ENCODE results near the gene UBFD1.

UBFD1 gene

GRCh38 chr16:23554536-23554935, 3.0 kb upstream of the UBFD1 start:
- H3K4me3 ChIP-seq (ENCODE audit: low read length): no peak overlapping the region
- DNase-seq (ENCODE audit: low read depth): no peak
- no peak for TF ChIP-seq CTCF (IDR thresholded peaks at IDR 0.05; ENCODE audit: insufficient read depth, low read depth, low read length, missing control alignments)

- peak; percentile 37 for DNase-seq (ENCODE audit: low read depth)
- no peak for TF ChIP-seq CTCF (IDR thresholded peaks at IDR 0.05; ENCODE audit: insufficient read depth, low read depth, low read length, missing control alignments)
- peak overlapping the region; percentile 76 for H3K4me3 ChIP-seq (ENCODE audit: low read length)
These were observed 514 bp downstream of the UBFD1 start for GRCh38 chr16:23557779-23558702.

GRCh38 chr16:23561586-23561985, 4.1 kb downstream of the UBFD1 start:
- no peak for TF ChIP-seq CTCF (IDR thresholded peaks at IDR 0.05; ENCODE audit: insufficient read depth, low read depth, low read length, missing control alignments)
- H3K4me3 ChIP-seq (ENCODE audit: low read length): no peak overlapping the region
- no peak for DNase-seq (ENCODE audit: low read depth)

DNA sequence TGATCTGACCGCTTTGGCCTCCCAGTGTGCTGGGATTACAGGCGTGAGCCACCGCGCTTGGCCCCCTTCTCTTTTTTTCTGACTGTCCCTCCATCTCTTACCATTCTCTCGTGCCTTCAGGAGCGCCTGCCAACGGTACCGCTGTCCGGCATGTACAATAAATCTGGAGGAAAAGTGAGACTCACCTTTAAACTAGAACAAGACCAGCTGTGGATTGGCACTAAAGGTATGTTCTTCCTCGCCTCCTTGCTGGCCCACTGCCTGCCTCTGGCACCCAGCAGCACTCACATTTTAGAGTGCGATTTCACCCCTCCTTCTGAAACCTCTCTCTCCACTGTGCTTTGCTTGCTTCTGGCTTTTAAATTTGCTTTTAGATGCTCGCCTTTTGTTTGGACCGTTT, 5.0 kb downstream of the UBFD1 start:
- no peak overlapping the region for H3K4me3 ChIP-seq (ENCODE audit: low read length)
- TF ChIP-seq CTCF (IDR thresholded peaks at IDR 0.05; ENCODE audit: insufficient read depth, low read depth, low read length, missing control alignments): no peak
- no peak for DNase-seq (ENCODE audit: low read depth)

DNA sequence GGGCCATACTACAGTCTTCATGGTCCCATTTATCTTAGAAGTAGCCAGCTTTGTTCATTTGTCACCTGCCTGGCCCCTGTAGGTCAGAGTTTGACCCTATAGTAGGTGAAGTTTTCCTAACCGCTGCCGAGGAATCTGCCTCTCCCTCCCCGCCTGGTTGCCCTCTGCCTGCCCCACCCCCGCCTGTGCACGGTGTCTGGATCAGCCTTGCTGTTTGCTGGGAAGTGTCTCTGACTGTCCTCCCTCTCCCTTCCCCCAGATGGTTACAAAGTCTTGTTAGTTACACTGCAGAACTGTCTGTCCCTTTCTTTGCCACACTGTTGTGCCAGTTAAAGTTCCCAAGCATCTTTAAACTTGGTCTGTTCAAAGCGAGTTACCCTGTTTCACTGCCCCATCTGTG, 5.7 kb downstream of the UBFD1 start:
- DNase-seq (ENCODE audit: low read depth): no peak
- H3K4me3 ChIP-seq (ENCODE audit: low read length): no peak overlapping the region
- TF ChIP-seq CTCF (IDR thresholded peaks at IDR 0.05; ENCODE audit: insufficient read depth, low read depth, low read length, missing control alignments): no peak

DNA sequence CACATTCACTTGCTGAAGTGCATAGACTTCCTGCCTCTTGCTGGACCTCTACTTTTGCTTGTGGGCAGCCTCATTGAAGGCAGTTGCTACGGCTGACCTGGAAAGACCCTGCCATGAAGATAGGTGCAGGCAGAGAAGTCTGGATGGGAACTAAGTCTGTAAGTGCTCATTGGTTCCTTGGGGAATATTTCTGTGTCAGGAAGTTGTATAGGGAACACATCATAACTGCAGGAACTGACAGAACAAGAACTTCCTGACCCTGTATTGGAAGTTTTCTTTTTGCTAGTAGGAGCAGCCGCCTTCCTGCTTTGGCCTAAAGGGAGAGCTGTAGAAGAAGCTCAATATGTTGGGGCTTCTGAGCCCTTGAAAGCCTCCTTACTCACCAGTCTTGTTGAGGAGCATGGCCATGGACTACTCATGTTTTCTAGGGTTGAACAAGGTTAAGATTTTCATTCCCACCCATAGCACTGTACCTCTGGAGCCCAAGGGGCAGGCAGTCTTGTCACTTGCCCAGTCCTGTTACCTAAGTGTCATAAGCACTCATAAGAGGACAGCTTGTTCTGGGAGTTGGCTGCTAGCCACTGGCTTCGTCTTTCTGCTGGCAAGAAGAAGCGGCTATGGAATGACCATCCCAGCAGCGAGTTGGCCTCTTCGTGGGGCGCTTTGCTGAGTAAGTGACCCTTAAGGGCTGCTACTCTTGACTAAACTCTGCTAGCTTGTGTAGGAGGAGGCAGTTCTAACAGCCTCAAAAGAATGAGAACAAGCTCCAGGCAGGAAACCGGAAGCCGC, 7.2 kb downstream of the UBFD1 start:
- H3K4me3 ChIP-seq (ENCODE audit: low read length): no peak overlapping the region
- TF ChIP-seq CTCF (IDR thresholded peaks at IDR 0.05; ENCODE audit: insufficient read depth, low read depth, low read length, missing control alignments): no peak
- no peak for DNase-seq (ENCODE audit: low read depth)
